Loucy (cell line): ENCODE data around the gene GSAP.

ENCODE experiments used
- CTCF ChIP-seq: fragments of 200-600 bp; sonication (generic); conservative IDR thresholded peaks from 2 replicates; pipeline ENCODE4 v1.5.1; 2014; ENCODE audit warnings: mild to moderate bottlenecking, antibody characterized with exemption, low read length
- EZH2phosphoT487 ChIP-seq: fragments of 200-600 bp; IDR thresholded peaks from 2 replicates; pipeline ENCODE4 v1.6.1; 2018; ENCODE audit warnings: antibody characterized with exemption, mild to moderate bottlenecking, moderate library complexity, borderline replicate concordance

- TF ChIP-seq CTCF (no peak), EZH2phosphoT487 (no peak)
These were observed 26.5 kb upstream of the GSAP start for GRCh38 chr7:77442636-77443035.
